ENCODE measurements around the gene ZBTB34.
"Not testable (repeated sequence)": the region's sequence is repeated elsewhere in the genome, so short reads cannot be mapped to it uniquely, and the experiment has no call there.

The ZBTB34 gene, protein sequence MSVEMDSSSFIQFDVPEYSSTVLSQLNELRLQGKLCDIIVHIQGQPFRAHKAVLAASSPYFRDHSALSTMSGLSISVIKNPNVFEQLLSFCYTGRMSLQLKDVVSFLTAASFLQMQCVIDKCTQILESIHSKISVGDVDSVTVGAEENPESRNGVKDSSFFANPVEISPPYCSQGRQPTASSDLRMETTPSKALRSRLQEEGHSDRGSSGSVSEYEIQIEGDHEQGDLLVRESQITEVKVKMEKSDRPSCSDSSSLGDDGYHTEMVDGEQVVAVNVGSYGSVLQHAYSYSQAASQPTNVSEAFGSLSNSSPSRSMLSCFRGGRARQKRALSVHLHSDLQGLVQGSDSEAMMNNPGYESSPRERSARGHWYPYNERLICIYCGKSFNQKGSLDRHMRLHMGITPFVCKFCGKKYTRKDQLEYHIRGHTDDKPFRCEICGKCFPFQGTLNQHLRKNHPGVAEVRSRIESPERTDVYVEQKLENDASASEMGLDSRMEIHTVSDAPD

DNA sequence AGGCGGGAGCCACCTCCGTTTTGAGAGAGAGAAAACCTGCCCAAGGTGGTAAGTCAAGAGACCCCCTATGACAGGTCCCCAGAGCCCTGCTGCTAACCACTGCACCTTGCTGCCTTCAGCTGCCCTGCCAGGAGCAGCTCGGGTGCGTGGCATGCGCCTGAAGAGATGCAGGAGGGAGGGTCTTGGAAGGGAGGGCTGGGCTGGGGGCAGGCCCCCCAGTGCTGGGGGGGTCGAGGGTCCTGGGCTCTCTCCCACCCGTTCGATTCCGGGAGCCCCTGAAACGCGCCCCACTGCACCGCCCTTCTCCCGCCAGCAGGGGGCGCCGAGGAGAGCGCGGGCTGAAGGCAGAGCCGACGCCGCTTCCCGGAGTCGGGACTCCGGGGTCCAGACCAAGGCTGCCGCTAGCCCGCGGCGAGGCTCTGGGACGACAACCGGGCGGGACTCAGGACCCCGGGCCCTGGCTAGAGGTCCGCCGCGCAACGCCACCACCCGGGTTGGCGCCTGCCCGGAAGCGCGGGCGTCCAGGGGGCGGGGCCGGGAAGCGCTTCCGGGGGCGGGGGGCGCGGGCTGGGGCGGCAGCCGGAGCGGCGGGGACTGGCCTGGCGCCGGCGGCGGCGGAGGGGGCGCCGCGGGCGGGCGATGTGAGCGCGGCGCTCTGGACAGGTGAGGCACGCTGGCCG is at the start of gene ZBTB34:
TSS of gene ZBTB34 (plus strand) at position 563 of the 680 bp plus-strand sequence. CDS start 18,761 bp downstream, outside the sequence.
- peak; percentile 98 for TF ChIP-seq CTCF (IDR thresholded peaks at IDR 0.05; ENCODE audit: low read depth, low read length, missing control alignments)
- H3K4me3 ChIP-seq (replicated peaks; ENCODE audit: low read depth, low read length): peak within 1 kb of the TSS; percentile 82
- no peak for DNase-seq (ENCODE audit: extremely low read depth, low read depth)

- no peak overlapping the region for H3K4me3 ChIP-seq (replicated peaks; ENCODE audit: low read depth, low read length)
- no peak for DNase-seq (ENCODE audit: extremely low read depth, low read depth)
- TF ChIP-seq CTCF (IDR thresholded peaks at IDR 0.05; ENCODE audit: low read depth, low read length, missing control alignments): no peak
Measured at GRCh38 chr9:126813072-126813471, 47.4 kb upstream of the ZBTB34 start.

GRCh38 chr9:126814091-126814490 is 46.3 kb upstream of the ZBTB34 start:
- H3K4me3 ChIP-seq (replicated peaks; ENCODE audit: low read depth, low read length): no peak overlapping the region
- DNase-seq (ENCODE audit: extremely low read depth, low read depth): no peak
- no peak for TF ChIP-seq CTCF (IDR thresholded peaks at IDR 0.05; ENCODE audit: low read depth, low read length, missing control alignments)

DNA sequence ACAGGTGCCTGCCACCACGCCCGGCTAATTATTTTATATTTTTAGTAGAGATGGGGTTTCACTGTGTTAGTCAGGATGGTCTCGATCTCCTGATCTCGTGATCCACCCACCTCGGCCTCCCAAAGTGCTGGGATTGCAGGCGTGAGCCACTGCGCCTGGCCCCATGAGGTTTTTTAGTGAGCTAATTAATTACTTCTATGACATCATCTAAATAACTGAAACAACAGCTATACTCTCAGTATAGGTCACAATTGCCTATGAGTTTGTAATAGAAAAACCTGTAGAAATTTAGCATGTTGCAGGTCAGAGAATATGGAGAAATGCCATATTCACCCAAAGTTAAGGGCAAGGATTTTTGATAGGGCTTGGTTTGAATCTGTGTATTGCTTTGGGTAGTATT is 42.8 kb upstream of the ZBTB34 start:
- DNase-seq (ENCODE audit: extremely low read depth, low read depth); H3K4me3 ChIP-seq (replicated peaks; ENCODE audit: low read depth, low read length): not testable (repeated sequence)

DNA sequence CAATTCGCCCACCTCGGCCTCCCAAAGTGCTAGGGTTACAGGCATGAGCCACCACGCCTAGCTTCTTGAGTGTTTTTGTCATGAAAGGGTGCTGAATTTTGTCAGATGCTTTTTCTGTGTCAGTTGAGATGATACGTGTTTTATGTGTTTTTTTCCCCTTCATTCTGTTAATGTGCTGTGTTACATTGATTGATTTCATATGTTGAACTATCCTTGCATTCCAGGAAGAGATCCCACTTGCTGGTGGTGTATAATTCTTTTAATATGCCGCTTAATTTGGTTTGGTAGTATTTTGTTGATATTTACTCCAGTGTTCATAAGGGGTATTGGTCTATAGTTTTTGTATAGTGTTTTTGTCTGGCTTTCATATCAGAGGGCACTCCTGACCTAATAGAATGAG is 42.0 kb upstream of the ZBTB34 start:
- TF ChIP-seq CTCF (IDR thresholded peaks at IDR 0.05; ENCODE audit: low read depth, low read length, missing control alignments): no peak
- no peak overlapping the region for H3K4me3 ChIP-seq (replicated peaks; ENCODE audit: low read depth, low read length)
- no peak for DNase-seq (ENCODE audit: extremely low read depth, low read depth)

DNA sequence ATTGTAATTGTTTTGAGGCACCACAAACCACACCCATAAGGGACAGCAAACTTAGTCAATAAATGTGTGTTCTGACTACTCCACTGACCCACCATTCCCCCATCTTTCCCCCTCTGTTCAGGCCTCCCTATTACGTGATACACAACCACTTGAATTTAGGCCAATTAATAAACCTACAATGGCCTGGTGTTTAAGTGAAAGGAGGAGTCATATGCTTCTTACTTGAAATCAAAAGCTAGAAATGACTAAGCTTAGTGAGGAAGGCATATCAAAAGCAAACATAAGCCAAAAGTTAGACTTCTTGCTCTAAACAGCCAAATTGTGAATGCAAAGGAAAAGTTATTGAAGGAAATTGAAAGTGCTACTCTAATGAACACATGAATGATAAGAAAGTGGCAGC is 41.0 kb upstream of the ZBTB34 start:
- H3K4me3 ChIP-seq (replicated peaks; ENCODE audit: low read depth, low read length): no peak overlapping the region
- no peak for TF ChIP-seq CTCF (IDR thresholded peaks at IDR 0.05; ENCODE audit: low read depth, low read length, missing control alignments)
- DNase-seq (ENCODE audit: extremely low read depth, low read depth): no peak

DNA sequence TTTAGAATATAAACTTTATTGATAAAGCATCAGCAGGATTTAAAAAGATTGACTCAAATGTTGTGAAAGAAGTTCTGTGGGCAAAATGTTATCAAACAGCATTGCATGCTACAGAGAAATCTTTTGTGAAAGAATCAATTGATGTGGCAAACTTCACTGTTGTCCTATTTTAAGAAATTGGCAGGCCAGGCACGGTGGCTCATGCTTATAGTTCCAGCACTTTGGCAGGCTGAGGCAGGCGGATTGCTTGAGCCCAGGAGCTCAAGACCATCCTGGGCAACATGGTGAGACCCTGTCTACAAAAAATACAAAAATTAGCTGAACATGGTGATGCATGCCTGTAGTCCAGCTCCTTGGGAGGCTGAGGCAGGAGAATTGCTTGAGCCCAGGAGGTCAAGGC is 38.2 kb upstream of the ZBTB34 start:
- no peak for TF ChIP-seq CTCF (IDR thresholded peaks at IDR 0.05; ENCODE audit: low read depth, low read length, missing control alignments)
- DNase-seq (ENCODE audit: extremely low read depth, low read depth): no peak
- no peak overlapping the region for H3K4me3 ChIP-seq (replicated peaks; ENCODE audit: low read depth, low read length)

Measured in HFF-Myc (cell line).